GM21367 (cell line): ENCODE data around the gene MBD3L2.
"Not testable (repeated sequence)": the region's sequence is repeated elsewhere in the genome, so short reads cannot be mapped to it uniquely, and the experiment has no call there.

Experiments used
- ATAC-seq: cut with Tn5 transposase; IDR thresholded peaks from one replicate; pipeline ENCODE4 v1.9.1; 2021; ENCODE audit not compliant: unreplicated experiment

Gene MBD3L2

DNA sequence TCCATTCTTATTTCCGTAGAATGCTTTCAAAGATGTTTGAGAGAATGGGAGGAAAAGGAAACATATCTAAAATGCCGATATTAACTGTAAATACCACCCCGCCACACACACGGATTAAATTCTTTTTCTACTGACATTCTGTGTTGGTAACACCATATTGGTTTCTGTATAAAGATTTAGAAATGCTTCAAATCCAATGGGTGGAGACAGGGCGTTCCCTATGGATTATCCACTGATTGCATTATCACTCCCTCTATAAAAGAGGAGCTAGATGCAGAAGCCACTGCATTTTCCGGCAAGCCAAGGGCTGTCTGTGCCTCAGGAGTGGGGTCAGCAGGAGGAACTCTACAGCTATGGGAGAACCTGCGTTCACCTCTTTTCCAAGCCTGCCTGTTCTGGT, at the start of gene MBD3L2:
MBD3L2 (plus strand) TSS at position 301 of the 400 bp plus-strand sequence; CDS start at position 354, 53 bp downstream.
- ATAC-seq, result not testable (repeated sequence)

GRCh38 chr19:6999933-7000332, 49.2 kb upstream of the MBD3L2 start:
- no peak for ATAC-seq

- ATAC-seq, result no peak
Observed at GRCh38 chr19:7000333-7000732, 48.8 kb upstream of the MBD3L2 start.

- ATAC-seq, result no peak
Observed at GRCh38 chr19:7000816-7001215, 48.3 kb upstream of the MBD3L2 start.

DNA sequence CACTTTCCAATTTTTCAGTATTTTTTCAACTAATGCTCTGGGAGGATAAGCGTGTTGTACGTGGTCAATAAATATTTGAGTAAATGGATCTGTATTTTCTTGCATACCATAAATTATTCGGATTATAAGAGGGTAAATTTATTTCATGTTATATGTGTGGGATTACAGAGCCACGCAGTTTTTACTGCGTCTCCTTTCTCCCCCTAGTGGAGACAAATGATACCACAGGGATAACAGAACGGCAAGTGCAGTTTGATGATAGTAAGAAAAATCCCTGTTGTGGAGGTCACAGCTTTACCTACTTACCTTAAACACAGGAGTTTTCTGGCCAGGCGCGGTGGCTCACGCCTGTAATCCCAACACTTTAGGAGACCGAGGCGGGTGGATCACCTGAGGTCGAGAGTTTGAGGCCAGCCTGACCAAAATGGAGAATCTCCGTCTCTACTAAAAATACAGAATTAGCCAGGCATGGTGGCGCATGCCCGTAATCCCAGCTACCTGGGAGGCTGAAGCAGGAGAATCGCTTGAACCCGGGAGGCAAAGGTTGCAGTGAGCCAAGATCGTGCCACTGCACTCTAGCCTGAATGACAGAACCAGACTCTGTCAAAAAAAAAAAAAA, 44.7 kb upstream of the MBD3L2 start:
- ATAC-seq, result no peak

DNA sequence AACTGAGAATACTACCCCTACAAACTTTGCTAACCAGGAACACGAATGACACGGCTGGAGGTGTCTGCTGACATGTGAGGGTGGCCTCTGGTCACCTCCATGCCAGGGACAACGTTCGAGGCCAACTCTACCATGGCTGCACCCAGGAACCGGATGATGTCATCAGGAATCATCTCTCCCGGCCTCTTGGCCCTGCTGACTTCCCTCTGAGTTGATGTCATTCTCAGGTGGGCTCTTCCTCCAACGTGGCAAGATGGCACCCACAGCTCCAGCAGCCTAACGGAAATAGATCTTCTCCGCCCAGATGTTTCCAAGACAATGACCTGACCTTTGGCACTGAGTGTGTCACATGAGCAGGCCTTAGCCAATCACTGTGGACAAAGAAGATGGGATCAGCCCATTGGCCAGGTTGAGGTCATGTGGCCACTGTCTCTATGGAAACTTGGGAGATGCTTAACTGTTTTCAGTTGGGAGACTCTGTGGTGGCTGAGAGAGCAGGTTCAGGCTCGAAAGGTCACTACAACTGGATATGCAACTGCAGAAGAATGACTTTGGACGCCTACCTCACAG, 42.9 kb upstream of the MBD3L2 start:
- no peak for ATAC-seq

DNA sequence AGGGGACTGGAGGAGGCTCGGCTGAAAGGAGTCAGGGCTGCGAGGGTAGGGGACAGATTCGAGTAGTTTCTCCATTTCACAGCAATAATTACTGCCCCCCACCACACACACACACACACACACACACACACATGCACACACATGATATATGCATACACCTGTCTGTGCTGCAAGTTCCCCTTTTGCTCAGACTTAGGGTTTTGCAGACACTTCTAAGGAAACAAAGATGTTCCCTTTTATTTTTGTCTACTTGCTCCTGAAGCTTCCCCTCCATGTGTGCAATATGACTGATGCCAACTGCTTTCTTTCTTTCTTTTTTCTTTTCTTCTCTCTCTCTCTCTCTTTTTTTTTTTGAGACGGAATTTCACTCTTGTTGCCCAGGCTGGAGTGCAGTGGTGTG, 41.3 kb upstream of the MBD3L2 start:
- no peak for ATAC-seq

DNA sequence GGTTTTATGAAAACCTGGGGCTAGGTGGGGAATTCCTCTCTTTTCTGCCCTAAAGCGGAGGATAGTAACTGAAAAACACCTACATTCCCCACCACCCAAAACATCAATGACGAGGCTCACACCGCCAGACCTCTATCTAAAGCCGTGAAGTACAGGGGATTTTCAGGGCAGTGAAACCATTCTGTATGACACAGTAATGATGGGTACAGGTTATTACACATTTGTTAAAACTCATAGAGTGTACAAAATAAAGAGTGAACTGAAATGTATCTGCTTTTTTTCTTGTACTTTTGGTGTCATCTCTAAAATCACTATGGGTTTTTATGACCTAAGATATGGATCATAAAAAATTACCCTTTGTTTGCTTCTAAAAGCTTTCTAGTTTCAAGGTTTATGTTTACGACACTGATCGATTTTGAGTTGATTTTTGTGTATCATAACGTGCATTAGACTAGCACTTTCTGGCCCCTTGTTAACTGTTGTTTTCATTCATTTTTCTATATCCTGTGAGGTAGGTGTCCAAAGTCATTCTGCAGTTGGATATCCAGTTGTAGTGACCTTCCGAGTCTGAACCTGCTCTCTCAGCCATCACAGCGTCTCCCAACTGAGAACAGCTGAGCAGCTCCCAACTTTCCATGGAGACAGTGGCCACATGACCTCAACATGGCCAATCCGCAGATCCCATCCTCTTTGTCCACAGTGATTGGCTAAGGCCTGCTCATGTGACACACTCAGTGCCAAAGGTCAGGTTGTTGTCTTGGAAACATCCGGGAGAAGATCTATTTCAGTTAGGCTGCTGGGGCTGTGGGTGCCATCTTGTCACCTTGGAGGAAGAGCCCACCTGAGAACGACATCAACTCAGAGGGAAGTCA, 38.2 kb upstream of the MBD3L2 start:
- ATAC-seq, result no peak

GRCh38 chr19:7013678-7014077, 35.4 kb upstream of the MBD3L2 start:
- ATAC-seq, result no peak

- ATAC-seq, result no peak
Observed at GRCh38 chr19:7018828-7019227, 30.3 kb upstream of the MBD3L2 start.

GRCh38 chr19:7021331-7021730, 27.8 kb upstream of the MBD3L2 start, which contains the start of gene MBD3L2B:
Gene MBD3L2B (minus strand): TSS chr19:7021431. CDS start chr19:7021397, 34 bp downstream.
- not testable (repeated sequence) for ATAC-seq

- not testable (repeated sequence) for ATAC-seq
Observed at GRCh38 chr19:7028790-7029189, 20.3 kb upstream of the MBD3L2 start.

DNA sequence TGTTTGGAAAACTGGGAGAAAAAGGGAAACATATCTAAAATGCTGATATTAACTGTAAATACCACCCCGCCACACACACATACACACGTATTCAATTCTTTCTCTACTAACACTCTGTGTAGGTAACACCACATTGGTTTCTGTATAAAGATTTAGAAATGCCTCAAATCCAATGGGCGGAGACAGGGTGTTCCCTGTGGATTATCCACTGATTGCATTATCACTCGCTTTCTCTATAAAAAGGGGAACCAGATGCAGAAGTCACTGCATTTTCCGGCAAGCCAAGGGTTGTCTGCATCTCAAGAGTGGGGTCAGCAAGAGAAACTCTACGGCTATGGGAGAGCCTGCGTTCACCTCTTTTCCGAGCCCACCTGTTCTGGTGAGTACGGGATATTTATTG, 18.8 kb upstream of the MBD3L2 start, which contains the start of gene MBD3L5:
MBD3L5 (plus strand) TSS at position 301 of the 400 bp plus-strand sequence; CDS start at position 335, 34 bp downstream.
- ATAC-seq, result not testable (repeated sequence)

GRCh38 chr19:7040079-7040478, 9.0 kb upstream of the MBD3L2 start, which contains the start of gene MBD3L4:
Gene MBD3L4 (minus strand): TSS chr19:7040179. CDS start chr19:7040144, 35 bp downstream.
- not testable (repeated sequence) for ATAC-seq

DNA sequence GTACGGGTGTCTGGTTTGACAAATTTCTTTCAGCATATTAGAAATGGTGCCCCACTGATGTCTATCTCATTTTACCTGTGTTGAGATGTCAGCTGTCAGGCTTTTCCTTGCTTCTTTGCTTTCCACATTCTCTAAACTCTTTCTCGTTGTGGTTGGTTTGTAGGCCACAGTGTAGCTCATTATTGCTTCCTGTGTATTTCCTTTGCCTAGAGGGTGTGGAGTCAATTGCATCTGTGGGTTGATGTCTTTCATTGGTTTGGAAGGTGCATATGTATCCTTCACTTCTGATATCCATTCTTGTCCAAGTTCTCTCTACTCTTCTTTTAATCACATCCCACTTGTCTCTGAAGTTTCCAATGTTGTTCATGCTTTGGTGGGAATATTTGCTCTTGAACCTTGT, 7.6 kb upstream of the MBD3L2 start:
- not testable (repeated sequence) for ATAC-seq

- not testable (repeated sequence) for ATAC-seq
Observed at GRCh38 chr19:7051421-7051820, 2.3 kb downstream of the MBD3L2 start.

DNA sequence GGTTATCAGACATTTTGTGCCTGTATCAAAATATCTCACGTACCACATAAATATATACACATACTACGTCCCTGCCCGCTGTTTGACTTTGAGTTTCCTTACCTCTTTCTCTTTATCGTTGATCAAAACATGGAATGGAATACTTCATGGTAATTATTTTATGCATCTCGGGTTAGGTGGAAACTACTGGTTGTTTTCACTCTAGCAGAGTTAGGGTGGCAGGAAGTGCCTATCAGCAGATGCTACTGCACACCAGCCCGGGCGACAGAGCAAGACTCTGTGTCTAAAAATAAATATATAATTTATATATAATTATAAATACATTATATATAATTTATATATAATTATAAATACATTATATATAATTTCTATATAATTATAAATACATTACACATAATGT, 3.8 kb downstream of the MBD3L2 start:
- ATAC-seq, result not testable (repeated sequence)

DNA sequence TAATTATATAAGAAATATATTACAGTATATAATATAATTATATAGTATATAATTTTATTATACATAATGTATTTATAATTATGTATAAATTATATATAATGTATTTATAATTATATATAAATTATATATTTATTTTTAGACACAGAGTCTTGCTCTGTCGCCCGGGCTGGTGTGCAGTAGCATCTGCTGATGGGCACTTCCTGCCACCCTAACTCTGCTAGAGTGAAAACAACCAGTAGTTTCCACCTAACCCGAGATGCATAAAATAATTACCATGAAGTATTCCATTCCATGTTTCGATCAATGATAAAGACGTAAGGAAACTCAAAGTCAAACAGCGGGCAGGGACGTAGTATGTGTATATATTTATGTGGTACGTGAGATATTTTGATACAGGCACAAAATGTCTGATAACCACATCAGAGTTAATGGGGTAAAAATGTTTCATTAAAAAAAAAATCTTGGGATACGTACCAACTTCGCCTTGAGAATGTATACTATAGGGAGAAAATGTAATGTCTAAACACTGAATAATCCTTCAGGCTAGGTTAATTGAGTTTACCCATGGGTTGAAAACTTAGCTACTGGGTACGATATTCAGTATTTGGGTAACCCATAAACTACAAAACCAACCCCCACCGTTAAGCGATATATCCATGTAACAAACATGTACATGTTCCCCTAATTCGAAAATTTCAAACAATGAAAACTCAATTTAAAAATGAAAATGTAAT, 5.7 kb downstream of the MBD3L2 start:
- not testable (repeated sequence) for ATAC-seq

GRCh38 chr19:7055679-7056078, 6.6 kb downstream of the MBD3L2 start:
- ATAC-seq, result not testable (repeated sequence)

DNA sequence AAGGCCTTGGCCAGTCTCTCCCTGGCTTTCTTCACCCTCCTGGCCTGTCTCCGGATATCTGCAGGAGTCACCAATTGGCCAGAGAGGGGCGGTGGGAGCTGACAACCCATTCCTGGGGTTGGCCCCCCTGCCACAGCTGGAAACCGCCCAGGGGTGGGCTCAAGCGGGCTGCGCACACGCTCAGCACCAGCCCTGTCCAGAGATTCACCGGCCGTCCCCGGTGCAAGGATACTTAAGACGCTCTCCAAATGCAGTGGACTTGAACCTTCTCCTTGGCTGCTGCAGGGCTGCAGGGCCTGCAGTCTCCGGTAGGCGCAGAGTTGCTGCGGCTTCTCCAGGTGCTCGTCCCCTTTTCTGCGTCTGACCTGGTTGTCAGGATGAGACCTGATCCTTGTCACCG, 7.2 kb downstream of the MBD3L2 start:
- ATAC-seq, result not testable (repeated sequence)

DNA sequence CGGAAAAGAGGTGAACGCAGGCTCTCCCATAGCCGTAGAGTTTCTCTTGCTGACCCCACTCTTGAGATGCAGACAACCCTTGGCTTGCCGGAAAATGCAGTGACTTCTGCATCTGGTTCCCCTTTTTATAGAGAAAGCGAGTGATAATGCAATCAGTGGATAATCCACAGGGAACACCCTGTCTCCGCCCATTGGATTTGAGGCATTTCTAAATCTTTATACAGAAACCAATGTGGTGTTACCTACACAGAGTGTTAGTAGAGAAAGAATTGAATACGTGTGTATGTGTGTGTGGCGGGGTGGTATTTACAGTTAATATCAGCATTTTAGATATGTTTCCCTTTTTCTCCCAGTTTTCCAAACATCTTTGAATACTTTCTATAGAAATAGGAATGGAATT, 9.5 kb downstream of the MBD3L2 start, which contains the start of gene MBD3L3:
MBD3L3 (minus strand) TSS at position 101 of the 400 bp plus-strand sequence; CDS start at position 30, 71 bp downstream.
- ATAC-seq, result not testable (repeated sequence)
